Stomach smooth muscle (tissue), 2 donors: ENCODE results near the gene KPNA2.
"Not testable (repeated sequence)": the region's sequence is repeated elsewhere in the genome, so short reads cannot be mapped to it uniquely, and the experiment has no call there.

ENCODE experiments used
- H3K27ac ChIP-seq: one replicate; pipeline ENCODE4 v1.7.0; 2013; ENCODE audit warnings: mild to moderate bottlenecking, low read length, inconsistent platforms
- H3K27me3 ChIP-seq, 2 donors: one replicate each; pipeline ENCODE4 v1.7.0; 2013; ENCODE audit warnings: low read length in 2 of 2; ENCODE audit not compliant: insufficient read depth in 2 of 2, control insufficient read depth in 1 of 2
- H3K36me3 ChIP-seq, 2 donors: one replicate each; pipeline ENCODE4 v1.7.0; 2013; ENCODE audit warnings: low read length in 2 of 2; ENCODE audit not compliant: control insufficient read depth in 2 of 2, insufficient read depth in 2 of 2
- H3K4me1 ChIP-seq: one replicate; pipeline ENCODE4 v1.7.0; 2013; ENCODE audit warnings: low read length; ENCODE audit not compliant: control insufficient read depth, insufficient read depth
- H3K4me3 ChIP-seq, 2 donors: one replicate each; pipeline ENCODE4 v1.7.0; 2013; ENCODE audit warnings: low read length in 2 of 2
- H3K9ac ChIP-seq, 2 donors: one replicate each; pipeline ENCODE4 v1.7.0; 2013; ENCODE audit warnings: low read length in 2 of 2, mild to moderate bottlenecking in 1 of 2
- H3K9me3 ChIP-seq, 2 donors: one replicate each; pipeline ENCODE4 v1.7.0; 2013; ENCODE audit warnings: low read length in 2 of 2; ENCODE audit not compliant: control insufficient read depth in 2 of 2
- donor health status: healthy.
- donor health status: Pancreatic carcinoma.

KPNA2 gene

DNA sequence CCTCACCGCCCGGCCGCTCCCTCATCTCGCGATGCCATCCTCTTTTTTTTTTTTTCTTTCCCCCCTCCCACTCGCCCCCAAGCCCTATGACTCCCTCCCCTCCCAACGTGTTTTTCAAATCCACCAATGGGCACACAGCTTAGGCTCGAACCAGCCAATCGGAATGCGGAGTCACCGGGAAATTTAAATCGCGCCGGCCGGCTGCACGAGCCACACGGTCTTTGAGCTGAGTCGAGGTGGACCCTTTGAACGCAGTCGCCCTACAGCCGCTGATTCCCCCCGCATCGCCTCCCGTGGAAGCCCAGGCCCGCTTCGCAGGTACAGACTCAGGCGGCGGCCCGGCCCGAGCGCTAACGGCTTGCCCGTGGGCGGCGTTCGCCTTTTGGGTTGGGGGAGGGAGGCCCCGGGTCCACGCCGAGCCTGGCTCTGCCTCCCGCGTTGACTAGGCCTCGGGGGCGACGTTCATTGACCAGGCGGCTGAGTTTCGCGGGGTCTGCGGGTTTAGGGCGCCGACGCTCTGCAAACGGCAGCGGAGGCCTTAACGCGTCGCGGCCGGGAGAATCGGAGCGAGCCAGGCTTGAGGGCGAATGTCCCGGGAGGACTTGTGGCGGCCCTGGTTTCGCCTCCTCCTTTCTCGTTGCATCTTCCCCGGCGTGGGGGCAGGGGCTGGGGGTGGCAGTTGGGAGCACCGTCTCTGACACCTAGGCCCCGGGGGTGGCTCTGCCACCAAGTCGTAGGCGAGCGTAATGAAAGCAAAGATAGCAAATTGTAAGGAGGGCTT, at the start of gene KPNA2:
TSS of gene KPNA2 (plus strand) at position 213 of the 781 bp plus-strand sequence. CDS start 1,398 bp downstream, outside the sequence.
- peak within 1 kb of the TSS; percentile 71 to 89 for H3K4me3 ChIP-seq
- peak within 1 kb of the TSS; percentile 66 to 75 for H3K9ac ChIP-seq
- H3K9me3 ChIP-seq: no peaks in the 10 kb centered on the region
- H3K4me1 ChIP-seq: peaks cover 9% of the 10 kb centered on the region
- no peaks in the 10 kb centered on the region for H3K27me3 ChIP-seq
- H3K27ac ChIP-seq: peak within 1 kb of the TSS; percentile 37
- peaks cover 3 to 7% of the 10 kb centered on the region in 2 donors for H3K36me3 ChIP-seq

- no peaks in the 10 kb centered on the region for H3K27me3 ChIP-seq
- H3K9me3 ChIP-seq: no peaks in the 10 kb centered on the region
- peaks cover 24% of the 10 kb centered on the region for H3K4me1 ChIP-seq
- H3K9ac ChIP-seq: no peak overlapping the region
- H3K4me3 ChIP-seq: no peak overlapping the region
- no peak overlapping the region for H3K27ac ChIP-seq
- H3K36me3 ChIP-seq: no peaks in the 10 kb centered on the region
Measured at GRCh38 chr17:67990909-67991308, 44.6 kb upstream of the KPNA2 start.

DNA sequence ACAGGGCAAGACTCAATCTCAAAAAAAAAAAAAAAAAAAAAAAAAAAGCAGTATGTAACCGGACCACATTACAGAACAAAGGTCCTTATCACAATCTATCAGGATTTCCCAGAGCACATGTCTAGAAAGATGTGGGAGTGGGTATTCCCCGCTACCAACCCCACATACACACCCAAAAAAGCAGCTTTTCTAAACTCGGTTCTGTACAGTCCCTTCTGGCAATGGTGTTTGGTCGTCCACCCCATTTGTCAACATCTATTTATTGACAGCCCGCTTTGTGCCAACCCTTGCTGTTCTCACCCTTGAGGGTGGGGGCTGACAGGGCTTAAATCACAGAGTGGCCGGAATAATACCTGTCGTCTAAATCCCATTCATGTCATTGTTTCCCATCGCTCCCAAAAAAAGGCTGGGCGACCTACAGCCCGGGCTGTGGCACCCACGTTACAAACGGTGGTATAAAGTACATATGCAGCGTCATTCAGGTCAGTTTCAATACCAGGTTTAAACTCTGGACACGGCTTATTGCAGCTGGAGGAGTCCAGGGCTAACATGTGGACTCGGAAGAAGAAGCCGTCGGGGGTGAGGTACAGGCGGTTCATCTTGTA, 42.9 kb upstream of the KPNA2 start:
- H3K4me1 ChIP-seq: peaks cover 24% of the 10 kb centered on the region
- H3K36me3 ChIP-seq: no peaks in the 10 kb centered on the region
- H3K27ac ChIP-seq: peak overlapping the region; percentile 83

GRCh38 chr17:67993153-67993997, 42.2 kb upstream of the KPNA2 start:
- Histone ChIP-seq H3K27ac (peak overlapping the region; percentile 89), H3K4me1 (peaks cover 24% of the 10 kb centered on the region), H3K36me3 (no peaks in the 10 kb centered on the region), H3K9me3 (no peaks in the 10 kb centered on the region), H3K27me3 (no peaks in the 10 kb centered on the region), H3K9ac (peak overlapping the region; percentile 83 to 89), H3K4me3 (peak overlapping the region; percentile 78 to 88)

More for the DNA sequence above, 42.9 kb upstream of the KPNA2 start:
- Histone ChIP-seq H3K9ac (peak overlapping the region; percentile 83 to 84), H3K27me3 (no peaks in the 10 kb centered on the region), H3K4me3 (peak overlapping the region; percentile 78 to 88), H3K9me3 (no peaks in the 10 kb centered on the region)

DNA sequence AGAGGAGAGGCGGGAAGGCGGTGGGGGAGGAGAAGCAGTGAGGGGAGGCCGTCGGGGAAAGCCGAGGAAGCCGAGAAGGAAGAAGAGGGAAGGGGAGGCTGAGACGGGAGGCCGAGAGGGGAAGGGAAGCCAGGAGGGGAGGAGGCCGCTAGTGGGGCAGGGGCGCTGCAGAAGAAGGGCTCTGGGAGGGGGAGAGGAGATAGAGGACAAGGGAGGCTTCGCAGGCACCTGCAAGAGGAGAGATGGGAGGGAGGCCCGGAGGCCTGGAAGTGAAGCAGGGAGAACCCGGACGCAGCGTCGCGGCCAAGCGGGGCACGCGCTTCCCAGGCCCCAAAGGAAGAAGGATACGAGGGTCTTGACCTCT, 41.6 kb upstream of the KPNA2 start:
- Histone ChIP-seq H3K4me3 (peak overlapping the region; percentile 67 to 81), H3K27ac (peak overlapping the region; percentile 89), H3K4me1 (peaks cover 24% of the 10 kb centered on the region), H3K36me3 (no peaks in the 10 kb centered on the region), H3K27me3 (no peaks in the 10 kb centered on the region), H3K9me3 (no peaks in the 10 kb centered on the region), H3K9ac (peak overlapping the region; percentile 82 to 89)

- H3K4me3 ChIP-seq: peak overlapping the region; percentile 79 to 80
Measured at GRCh38 chr17:67994817-67995569, 40.5 kb upstream of the KPNA2 start.

DNA sequence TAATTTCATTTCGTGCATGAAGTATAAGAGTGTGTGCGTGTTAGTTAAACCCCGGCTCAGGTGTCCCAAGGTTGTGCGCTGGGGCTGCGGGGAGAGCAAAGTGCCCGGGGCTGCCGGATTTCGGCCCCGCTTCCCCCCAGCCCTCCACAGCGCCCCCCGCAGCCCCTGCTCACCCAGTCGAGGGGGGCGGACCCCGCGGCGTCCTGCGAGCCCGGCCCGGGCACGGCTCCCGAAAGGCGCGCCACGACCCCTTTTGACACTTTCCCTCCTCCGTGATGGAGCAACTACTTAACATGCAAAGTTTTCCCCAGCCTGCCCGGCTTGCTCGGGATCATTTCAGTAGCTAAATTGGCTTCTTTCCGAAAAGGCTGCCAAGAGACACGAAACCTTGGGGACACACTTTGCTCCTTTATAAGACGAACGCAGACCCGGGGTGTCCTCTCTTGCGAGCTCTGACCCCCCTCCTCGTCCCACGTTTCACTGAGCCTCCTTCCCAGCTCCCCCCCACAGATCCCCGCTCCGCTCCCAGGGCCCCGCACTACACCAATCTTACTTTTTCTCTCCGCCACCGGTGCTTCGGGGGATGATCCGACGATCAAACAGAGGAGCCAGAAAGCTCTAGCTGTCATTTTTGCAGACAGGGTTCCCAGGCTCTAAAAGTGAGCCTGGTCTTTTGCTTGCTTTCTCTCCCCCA, 39.8 kb upstream of the KPNA2 start:
- peak overlapping the region; percentile 18 for H3K27ac ChIP-seq

More at GRCh38 chr17:67994817-67995569, 40.5 kb upstream of the KPNA2 start:
- Histone ChIP-seq H3K9ac (peak overlapping the region in 1 of 2 donors; percentile 64), H3K36me3 (no peaks in the 10 kb centered on the region), H3K27ac (peak overlapping the region; percentile 18), H3K27me3 (no peaks in the 10 kb centered on the region), H3K9me3 (no peaks in the 10 kb centered on the region), H3K4me1 (peaks cover 24% of the 10 kb centered on the region)

DNA sequence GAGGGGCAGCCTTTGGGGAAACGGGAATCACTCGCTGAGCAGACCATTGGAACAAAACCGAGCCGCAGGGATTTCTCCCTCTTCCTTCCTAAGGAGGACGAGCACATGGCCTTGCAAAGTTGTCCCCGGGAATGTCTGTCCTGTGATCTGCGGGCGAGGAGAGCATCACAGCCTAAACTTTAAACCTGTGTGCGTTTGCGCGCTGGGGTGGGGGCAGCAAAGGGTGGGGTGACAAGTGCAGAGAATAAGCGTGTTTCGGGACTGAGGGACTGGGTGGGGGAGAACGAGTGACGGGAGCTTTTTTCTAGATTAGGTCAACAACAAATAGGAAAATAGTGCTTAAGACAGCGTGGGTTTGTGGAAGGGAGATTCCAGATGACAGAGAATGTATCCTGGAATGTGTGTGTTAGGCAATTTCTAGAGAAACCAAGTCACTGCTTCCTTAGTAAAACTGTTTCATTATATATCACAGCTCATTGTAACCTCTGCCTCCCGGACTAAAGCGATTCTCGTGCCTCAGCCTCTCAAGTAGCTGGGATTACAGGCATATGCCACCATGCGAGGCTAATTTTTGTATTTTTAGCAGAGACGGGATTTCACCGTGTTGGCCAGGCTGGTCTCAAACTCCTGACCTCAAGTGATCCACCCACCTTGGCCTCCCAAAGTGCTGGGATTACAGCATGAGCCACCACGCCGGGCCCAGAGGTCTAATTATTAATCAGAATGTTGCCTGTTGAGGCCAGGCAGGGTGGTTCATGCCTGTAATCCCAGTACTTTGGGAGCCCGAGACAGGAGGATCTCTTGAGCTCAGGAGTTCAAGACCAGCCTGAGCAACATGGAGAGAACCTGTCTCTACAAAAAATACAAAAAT, 39.0 kb upstream of the KPNA2 start, which contains the start of gene C17orf58:
TSS of gene C17orf58 (minus strand) at position 169 of the 871 bp plus-strand sequence. CDS start 271 bp downstream, outside the sequence.
- Histone ChIP-seq H3K9ac (peak within 1 kb of the TSS; percentile 64 to 71), H3K4me3 (peak within 1 kb of the TSS; percentile 79 to 80), H3K27ac (peak within 1 kb of the TSS; percentile 18), H3K4me1 (peaks cover 24% of the 10 kb centered on the region)
- not testable (repeated sequence) for H3K36me3 ChIP-seq, H3K27me3 ChIP-seq, H3K9me3 ChIP-seq

More for the DNA sequence above, 39.8 kb upstream of the KPNA2 start:
- Histone ChIP-seq H3K9ac (peak overlapping the region; percentile 64 to 71), H3K27me3 (no peaks in the 10 kb centered on the region), H3K36me3 (no peaks in the 10 kb centered on the region), H3K4me3 (peak overlapping the region; percentile 79 to 80), H3K9me3 (no peaks in the 10 kb centered on the region), H3K4me1 (peaks cover 24% of the 10 kb centered on the region)

DNA sequence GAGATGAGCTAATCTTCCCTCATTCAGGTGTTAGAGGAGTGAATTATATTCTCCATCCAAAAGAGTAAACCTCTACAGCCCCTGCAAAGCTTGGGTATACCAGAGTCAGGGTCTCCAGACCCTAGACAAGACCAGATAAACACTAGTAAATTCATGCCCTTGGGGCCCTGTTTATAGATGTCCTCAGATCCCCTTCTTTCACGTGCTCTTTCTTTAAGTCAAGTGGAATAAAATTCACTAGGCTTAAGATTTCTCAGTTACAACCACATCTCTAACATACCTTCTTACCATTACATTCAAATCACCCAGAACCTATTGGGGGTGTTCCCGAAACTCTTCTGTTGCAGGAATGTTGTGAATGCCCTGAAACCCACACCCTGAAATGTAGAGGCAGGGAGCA, 37.1 kb upstream of the KPNA2 start:
- no peaks in the 10 kb centered on the region for H3K36me3 ChIP-seq
- no peak overlapping the region for H3K9ac ChIP-seq
- peaks cover 16% of the 10 kb centered on the region for H3K4me1 ChIP-seq
- H3K27ac ChIP-seq: no peak overlapping the region
- H3K27me3 ChIP-seq: no peaks in the 10 kb centered on the region
- no peaks in the 10 kb centered on the region for H3K9me3 ChIP-seq
- no peak overlapping the region for H3K4me3 ChIP-seq
